ENCODE measurements around the gene NME8.

Gene NME8

DNA sequence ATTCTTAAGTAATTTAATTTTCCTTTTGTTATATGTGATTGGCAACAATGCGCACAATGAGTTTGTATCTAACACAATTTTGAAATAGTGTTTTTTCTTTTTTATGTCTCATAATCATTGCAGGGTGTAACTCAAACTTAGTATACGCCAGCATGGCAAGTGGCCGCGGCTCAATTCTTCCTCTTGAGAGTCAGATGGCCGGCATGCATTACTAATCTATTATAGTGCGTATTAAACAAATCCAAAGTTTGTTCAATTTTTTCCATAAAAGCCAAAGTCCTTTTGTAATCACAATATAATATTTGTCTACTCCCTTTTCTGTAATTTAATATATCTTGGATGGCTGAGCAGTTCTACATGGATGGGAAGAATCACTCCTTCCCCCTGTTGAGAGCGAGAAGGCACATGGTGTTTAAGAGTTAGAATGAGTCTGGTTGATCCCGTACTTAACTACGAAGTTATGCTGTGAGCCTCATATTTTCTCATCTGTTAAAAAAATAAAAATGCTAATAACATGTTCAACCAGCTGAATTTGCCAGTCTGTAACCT, 84.7 kb downstream of the NME8 start:
- no peak for DNase-seq (ENCODE audit: low read depth)

DNA sequence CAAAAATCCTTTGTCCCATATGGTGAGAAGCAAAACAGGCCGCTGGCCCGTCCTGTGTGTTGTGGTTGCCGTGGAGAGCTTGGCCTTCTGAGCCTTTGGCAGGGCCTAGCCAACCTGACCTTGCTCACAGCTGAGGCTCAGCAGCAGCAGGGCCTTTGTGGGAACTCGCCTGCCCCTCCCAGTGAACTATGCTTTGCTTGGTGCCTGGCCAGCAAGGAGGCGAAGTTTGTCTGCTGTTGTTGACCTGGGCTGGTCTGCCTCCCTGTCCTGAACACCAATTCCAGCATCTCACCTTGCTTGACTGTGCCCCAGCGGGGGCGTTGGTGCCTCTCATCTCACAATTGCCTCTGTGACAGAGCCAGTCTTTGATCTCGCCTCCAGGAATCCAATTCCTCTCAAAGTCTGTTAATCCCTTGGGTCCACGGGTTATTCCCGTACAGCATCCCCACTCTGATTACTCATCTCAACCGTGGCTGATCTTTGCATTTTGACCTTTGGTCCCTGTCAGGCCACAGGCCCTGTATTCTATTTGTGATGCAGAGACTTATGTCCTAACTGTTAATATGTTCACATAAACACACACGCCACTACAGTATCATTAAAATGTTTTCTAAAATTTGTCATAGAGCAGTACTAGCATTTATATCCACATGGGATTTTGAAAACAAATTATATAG, 94.7 kb downstream of the NME8 start:
- no peak for DNase-seq (ENCODE audit: low read depth)

DNA sequence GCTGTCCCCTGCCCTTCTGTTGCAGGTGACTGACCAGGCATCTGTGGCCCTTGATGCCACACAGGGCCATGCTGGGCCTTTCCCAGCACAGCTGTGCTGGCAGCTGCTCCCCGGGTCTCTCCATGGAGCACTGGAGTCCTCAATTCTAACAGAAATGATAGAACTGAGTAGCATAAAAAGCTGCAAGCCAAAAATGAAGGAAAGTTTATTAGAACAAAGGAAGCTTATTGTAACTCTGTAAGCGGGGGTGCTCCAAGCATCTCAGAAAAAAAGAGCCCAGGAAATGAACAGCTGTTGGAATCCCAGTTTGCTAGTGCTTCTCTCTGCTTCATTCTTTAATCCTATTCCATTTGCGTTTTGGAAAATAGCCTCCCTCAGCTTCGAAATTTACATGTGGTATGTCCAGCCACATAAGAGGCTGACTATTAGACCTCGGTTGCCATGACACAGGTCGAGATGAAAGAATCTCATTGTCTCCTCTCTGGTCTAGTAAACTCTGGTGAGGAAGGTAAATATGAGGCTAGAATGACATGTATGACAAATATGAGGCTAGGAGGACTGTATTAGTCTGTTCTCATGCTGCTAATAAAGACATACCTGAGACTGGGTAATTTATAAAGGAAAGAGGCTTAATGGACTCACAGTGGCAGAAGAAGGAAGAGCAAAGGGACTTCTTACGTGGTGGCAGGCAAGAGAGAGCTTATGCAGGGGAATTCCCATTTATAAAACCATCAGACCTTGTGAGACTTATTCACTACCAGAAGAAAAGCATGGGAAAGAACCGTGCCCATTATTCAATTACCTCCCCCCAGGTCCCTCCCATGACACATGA, 95.7 kb downstream of the NME8 start:
- DNase-seq (ENCODE audit: low read depth): no peak

DNA sequence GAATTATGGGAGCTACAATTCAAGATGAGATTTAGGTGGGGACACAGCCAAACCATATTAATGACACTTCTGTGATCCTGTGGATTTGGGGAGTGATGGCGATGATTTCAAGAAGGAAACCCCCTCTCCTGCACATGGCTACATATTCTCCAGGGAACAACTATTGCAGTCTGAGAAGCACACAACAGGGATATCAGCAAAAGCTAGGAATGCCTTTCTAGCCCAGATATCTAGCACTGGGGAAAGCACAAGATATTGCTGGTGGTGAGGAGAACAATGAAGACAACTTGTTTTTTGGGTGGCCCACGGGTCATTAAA, 96.3 kb downstream of the NME8 start:
- no peak for DNase-seq (ENCODE audit: low read depth)

DNA sequence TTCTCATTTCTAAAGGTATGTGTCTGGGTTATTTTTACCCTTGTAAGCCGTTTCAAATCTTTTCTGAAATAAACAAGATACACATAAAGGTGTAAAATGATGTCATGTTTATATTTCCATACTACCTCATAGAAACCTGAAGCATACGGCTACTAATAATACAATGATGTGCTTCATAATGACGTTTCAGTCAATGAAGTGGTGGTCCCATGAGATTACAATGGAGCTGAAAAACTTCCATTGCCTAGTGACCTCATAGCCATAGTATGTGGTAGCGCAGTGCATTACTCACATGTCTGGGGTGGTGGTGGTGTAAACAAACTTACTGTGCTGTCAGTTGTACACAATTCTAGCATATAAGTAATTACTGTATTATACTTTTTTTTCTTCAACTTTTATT, 96.9 kb downstream of the NME8 start:
- DNase-seq (ENCODE audit: low read depth): no peak

DNA sequence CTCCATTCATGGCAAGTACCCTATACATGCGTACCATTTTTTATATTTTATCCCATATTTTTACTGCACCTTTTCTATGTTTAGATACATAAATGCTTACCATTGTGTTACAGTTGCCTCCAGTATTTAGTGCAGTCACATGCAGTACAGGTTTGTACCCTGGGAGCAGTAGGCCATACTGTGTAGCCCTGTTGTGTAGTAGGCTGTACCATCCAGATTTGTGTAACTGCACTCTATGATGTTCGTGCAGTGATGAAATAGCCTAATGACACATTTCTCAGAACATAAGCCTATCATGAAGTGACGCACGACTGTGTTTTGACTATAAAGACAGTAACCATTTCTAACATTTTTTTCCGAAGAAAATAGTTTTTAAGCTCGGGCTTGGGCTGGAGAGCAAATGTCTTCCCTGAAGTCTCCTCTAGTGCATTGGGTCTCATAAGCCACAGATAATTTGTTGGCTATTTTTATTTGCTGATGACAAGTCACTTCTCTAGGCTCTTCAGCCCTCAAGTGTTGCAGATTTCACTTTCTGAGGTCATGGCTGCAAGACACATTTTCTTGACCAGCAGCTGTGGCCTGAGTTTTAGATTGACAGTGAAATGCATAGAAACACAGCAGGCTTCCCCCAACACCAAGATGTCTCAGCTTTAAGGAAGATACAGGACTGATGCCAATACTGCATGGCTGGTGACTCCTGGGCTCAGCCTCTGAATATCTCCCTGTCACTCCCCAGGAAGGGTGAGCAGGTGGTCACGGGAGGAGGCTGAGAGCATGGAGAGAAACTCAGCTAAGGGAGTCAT, 98.9 kb downstream of the NME8 start:
- no peak for DNase-seq (ENCODE audit: low read depth)

DNA sequence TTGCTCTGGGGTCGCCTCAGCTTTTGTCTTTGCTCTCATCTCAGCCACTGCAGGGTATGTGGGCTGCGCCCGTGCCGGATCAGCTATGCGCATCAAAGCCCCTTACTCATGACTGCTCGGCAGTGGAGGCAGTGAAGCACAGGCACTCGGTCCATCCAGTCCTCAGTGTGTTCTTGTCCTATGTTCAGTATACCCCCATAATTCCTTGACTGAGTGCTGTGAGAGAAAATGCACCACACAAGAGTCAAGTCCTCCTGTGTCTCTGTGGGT, 99.5 kb downstream of the NME8 start:
- no peak for DNase-seq (ENCODE audit: low read depth)
